HCT116 (cell line): ENCODE results near the gene EIF2A.

ENCODE experiments used
- EZH2phosphoT487 ChIP-seq: fragments of 200-600 bp; IDR thresholded peaks from 2 replicates; pipeline ENCODE4 v1.6.1; 2018; ENCODE audit warnings: antibody characterized with exemption, borderline replicate concordance
- ZNF274 ChIP-seq: fragments of 200-500 bp; sonication (Bioruptor generic); IDR thresholded peaks from 2 replicates; pipeline ENCODE4 v1.6.1; 2014; ENCODE audit warnings: mild to moderate bottlenecking, low read depth, low read length, inconsistent platforms

- TF ChIP-seq EZH2phosphoT487: no peak
- no peak for TF ChIP-seq ZNF274
Observed at GRCh38 chr3:150607267-150608065, 60.9 kb downstream of the EIF2A start.
